Testis (tissue), 3 donors: Measurements from ENCODE around the gene RNF40. TPM values are rescaled to one million over a fixed set of nuclear protein-coding genes. Genes with fewer than 3 reads are reported as not detected.
"Not testable (repeated sequence)": the region's sequence is repeated elsewhere in the genome, so short reads cannot be mapped to it uniquely, and the experiment has no call there.

Experiments used
- DNase-seq: peaks from one replicate; pipeline ENCODE4 v3.0.0-alpha.2; 2019
- H3K27ac ChIP-seq, 2 donors: fragments of 200-600 bp; sonication (generic); one replicate each; pipeline ENCODE4 v1.5.1; 2019
- H3K27me3 ChIP-seq: fragments of 200-600 bp; sonication (generic); one replicate; pipeline ENCODE4 v1.5.1; 2019
- H3K36me3 ChIP-seq: fragments of 200-600 bp; sonication (generic); one replicate; pipeline ENCODE4 v1.5.1; 2017; ENCODE audit warnings: low read depth; ENCODE audit errors: missing control alignments
- H3K4me1 ChIP-seq: fragments of 200-600 bp; sonication (generic); one replicate; pipeline ENCODE4 v1.5.1; 2019
- H3K4me3 ChIP-seq, 2 donors: fragments of 200-600 bp; sonication (generic); one replicate each; pipeline ENCODE4 v1.5.1; 2017 to 2019
- H3K9me3 ChIP-seq: fragments of 200-600 bp; sonication (generic); one replicate; pipeline ENCODE4 v1.5.1; 2017
- POLR2A ChIP-seq: fragments of 450-650 bp; IDR thresholded peaks from one replicate; pipeline ENCODE4 v1.6.1; 2017; ENCODE audit warnings: antibody characterized with exemption, mild to moderate bottlenecking, moderate library complexity
- WGBS, 2 donors: methylation state at CpG; one replicate each; pipeline ENCODE4 v1.1.5; 2018; 5-methylcytosine and 5-hydroxymethylcytosine counted together
- intact Hi-C: fragments of 100-400 bp; cut with DNase I; formaldehyde crosslinking; loops from one replicate; pipeline ENCODE4 v1.15.1; 2023; ENCODE audit warnings: low total_unique reads
- polyA plus RNA-seq: library from polyadenylated mRNA; stranded (reverse); fragments of 350-450 nt; fragmentation: Illumina TruSeq; extraction: RNeasy Lipid Tissue Mini Kit (QIAGEN cat#74804); gene quantifications from one replicate; pipeline ENCODE4 v1.2.3, GENCODE V29; 2014; ENCODE audit warnings: low read depth, low replicate concordance; ENCODE audit not compliant: insufficient read depth
- total RNA-seq, 2 donors: library from RNA; depleted of rRNA; stranded (reverse); fragments of >200 nt; gene quantifications; one replicate each; pipeline ENCODE4 v1.2.3, GENCODE V29; 2016
- TF ChIP-seq, protein P1 (sequence below), 3 experiments: fragments of 450-650 bp in 2 of 3; fragments of 200-600 bp in 1 of 3; sonication (generic) in 1 of 3; IDR thresholded peaks; one replicate each; pipeline ENCODE4 v1.5.1; 2016 to 2019; ENCODE audit warnings: antibody characterized with exemption in 3 of 3, mild to moderate bottlenecking in 2 of 3, moderate library complexity in 1 of 3

RNF40 gene
- total and polyA plus RNA-seq, 3 donors from 2014 or later = 143 to 219 (median 162) TPM

DNA sequence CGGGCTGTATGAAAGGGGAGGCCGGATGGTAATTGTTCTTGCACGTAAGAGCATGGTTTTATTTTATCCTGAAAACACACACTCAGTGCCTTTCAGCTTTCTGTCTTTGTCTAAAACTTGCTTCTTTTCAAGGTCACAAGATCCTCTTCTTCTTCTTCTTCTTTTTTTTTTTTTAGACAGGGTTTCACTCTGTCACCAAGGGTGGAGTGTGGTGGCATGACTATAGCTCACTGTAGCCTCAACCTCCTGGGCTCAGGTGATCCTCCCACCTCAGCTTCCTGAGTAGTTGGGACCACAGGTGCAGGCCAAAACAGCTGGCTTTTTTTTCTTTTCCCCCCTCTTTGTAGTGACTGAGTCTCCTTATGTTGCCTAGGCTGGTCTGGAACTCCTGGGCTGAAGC is 40.8 kb downstream of the RNF40 start:
- peaks cover 4% of the 10 kb centered on the region for H3K4me1 ChIP-seq
- intact Hi-C loops = no loop called here
- WGBS, 2 donors = 32 to 67% methylated on average over 3 of the region's 3 CpGs
- H3K27me3 ChIP-seq = no peaks in the 10 kb centered on the region
- peak overlapping the region in 1 of 2 donors; percentile 45 for H3K27ac ChIP-seq
- H3K36me3 ChIP-seq = no peaks in the 10 kb centered on the region
- no peak overlapping the region for H3K4me3 ChIP-seq
- no peak for DNase-seq
- TF ChIP-seq POLR2A = no peak
- TF ChIP-seq, protein P1, sequence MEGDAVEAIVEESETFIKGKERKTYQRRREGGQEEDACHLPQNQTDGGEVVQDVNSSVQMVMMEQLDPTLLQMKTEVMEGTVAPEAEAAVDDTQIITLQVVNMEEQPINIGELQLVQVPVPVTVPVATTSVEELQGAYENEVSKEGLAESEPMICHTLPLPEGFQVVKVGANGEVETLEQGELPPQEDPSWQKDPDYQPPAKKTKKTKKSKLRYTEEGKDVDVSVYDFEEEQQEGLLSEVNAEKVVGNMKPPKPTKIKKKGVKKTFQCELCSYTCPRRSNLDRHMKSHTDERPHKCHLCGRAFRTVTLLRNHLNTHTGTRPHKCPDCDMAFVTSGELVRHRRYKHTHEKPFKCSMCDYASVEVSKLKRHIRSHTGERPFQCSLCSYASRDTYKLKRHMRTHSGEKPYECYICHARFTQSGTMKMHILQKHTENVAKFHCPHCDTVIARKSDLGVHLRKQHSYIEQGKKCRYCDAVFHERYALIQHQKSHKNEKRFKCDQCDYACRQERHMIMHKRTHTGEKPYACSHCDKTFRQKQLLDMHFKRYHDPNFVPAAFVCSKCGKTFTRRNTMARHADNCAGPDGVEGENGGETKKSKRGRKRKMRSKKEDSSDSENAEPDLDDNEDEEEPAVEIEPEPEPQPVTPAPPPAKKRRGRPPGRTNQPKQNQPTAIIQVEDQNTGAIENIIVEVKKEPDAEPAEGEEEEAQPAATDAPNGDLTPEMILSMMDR (IDR thresholded peaks at IDR 0.05) = no peak
- H3K9me3 ChIP-seq = no peaks in the 10 kb centered on the region

DNA sequence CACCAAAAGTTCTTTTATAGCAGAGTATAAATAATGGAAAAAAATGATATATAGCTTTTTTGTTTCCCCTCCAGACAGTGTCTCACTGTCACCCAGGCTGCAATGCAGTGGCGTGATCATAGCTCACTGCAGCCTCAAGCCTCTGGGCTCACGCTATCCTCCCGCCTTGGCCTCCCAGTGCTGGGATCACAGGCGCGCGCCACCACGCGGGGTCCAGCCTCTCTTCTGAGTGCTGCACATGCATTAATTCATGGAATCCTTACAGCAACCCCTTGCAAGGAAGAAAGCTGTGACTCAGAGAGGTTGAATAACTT is 42.9 kb downstream of the RNF40 start:
- H3K4me1 ChIP-seq = peaks cover 4% of the 10 kb centered on the region
- H3K27ac ChIP-seq = peak overlapping the region in 1 of 2 donors; percentile 84
- TF ChIP-seq POLR2A = no peak
- TF ChIP-seq, protein P1 (IDR thresholded peaks at IDR 0.05) = no peak
- H3K36me3 ChIP-seq = no peaks in the 10 kb centered on the region
- intact Hi-C loops = no loop called here
- peak overlapping the region; percentile 61 to 90 for H3K4me3 ChIP-seq
- no peaks in the 10 kb centered on the region for H3K27me3 ChIP-seq
- no peaks in the 10 kb centered on the region for H3K9me3 ChIP-seq
- 20 to 22% methylated on average over 8 of the region's 8 CpGs for WGBS, 2 donors
- no peak for DNase-seq

DNA sequence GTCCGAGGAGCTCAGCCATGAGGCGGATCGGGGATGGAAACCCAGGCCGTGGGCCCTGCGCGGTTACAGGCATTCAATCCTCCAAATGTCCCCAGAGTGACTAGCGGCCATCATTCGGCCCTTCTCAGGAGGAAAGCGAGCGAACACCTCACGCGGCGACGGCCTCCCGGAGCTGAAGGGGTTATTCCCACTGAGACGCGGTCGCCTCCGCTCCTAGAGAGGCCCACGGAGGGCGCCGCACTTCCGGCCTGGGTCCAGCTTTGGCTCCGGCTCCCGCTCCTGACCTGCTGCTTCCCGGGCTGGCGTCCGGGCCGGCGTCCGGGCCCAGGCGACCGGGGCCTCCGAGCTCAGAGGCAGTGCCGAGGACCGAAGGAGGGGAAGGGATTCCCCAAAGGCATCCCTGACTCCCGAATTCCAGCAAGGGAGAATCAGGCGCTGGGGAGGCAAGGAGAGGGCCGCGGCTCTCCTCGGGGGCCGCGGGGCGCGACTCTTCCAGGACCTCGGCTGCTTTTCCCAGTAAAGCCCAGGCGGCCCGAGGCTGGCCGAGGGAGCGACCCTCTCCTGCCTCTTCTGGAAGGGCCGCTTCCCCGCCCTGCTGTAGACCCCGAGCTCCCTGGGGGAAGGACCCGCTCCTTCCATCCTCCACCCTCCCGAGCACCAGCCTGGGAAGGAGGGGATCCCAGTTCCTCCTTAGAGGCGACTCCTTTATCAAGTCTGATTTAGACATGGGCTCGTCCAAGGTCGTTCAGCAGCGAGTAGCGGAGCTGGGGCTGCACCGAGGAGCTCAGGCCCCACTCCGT is 43.4 kb downstream of the RNF40 start:
- Histone ChIP-seq H3K36me3 (no peaks in the 10 kb centered on the region), H3K27me3 (no peaks in the 10 kb centered on the region), H3K27ac (peak overlapping the region; percentile 84 to 89), H3K4me1 (peaks cover 4% of the 10 kb centered on the region), H3K9me3 (no peaks in the 10 kb centered on the region), H3K4me3 (peak overlapping the region; percentile 61 to 90)
- peak; percentile 91 for DNase-seq
- TF ChIP-seq POLR2A = peak; percentile 52
- TF ChIP-seq, protein P1 (IDR thresholded peaks at IDR 0.05) = no peak
- 0 to 2% methylated on average over 19 to 54 of the region's 62 CpGs for WGBS, 2 donors
- intact Hi-C loops = no loop called here

DNA sequence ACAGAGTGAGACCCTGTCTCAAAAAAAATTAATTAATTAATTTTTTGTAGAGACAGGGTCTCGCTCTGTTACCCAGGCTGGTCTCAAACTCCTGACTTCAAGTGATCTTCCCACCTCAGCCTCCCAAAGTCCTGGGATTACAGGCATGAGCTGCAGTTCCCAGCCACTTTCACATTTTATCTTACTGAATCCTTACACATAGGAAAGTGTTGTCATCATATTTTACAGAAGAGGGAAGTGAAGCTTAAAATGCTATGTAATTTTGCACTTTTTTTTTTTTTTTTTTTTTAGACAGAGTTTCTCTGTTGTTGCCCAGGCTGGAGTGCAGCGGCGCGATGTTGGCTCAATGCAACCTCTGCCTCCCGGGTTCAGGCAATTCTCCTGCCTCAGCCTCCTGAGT is 46.0 kb downstream of the RNF40 start:
- TF ChIP-seq, protein P1 (IDR thresholded peaks at IDR 0.05) = no peak
- no peak for TF ChIP-seq POLR2A
- Histone ChIP-seq H3K4me3 (no peak overlapping the region), H3K36me3 (no peaks in the 10 kb centered on the region), H3K27me3 (no peaks in the 10 kb centered on the region), H3K9me3 (no peaks in the 10 kb centered on the region), H3K27ac (no peak overlapping the region), H3K4me1 (peaks cover 4% of the 10 kb centered on the region)
- intact Hi-C loops = no loop called here
- 92% methylated on average over 5 of the region's 5 CpGs for WGBS, 2 donors
- no peak for DNase-seq

DNA sequence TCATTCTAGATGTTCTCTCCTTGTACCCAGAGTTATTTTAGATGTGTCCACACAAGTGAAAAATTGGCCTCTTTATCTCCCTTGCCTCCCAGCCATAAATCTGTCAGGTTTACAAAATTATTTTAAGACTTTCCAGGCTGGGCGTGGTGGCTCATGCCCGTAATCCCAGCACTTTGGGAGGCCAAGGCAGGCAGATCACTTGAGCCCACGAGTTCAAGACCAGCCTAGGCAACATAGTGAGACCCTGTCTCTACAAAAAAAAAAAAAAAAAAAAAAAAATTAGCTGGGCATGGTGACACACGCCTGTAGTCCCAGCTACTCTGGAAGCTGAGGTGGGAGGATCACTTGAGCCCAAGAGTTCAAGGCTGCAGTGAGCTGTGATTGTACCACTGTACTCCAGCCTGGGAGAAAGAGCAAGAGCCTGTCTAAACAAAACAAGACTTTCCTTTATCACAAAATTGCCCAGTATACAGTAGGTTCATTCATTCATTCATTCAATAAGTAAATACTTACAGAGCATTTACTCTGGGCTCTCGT is 46.8 kb downstream of the RNF40 start:
- H3K9me3 ChIP-seq, H3K27ac ChIP-seq, H3K36me3 ChIP-seq, DNase-seq, intact Hi-C loops, H3K27me3 ChIP-seq, H3K4me3 ChIP-seq, H3K4me1 ChIP-seq: not testable (repeated sequence)
- WGBS, 2 donors = 52 to 87% methylated on average over 2 to 5 of the region's 5 CpGs

DNA sequence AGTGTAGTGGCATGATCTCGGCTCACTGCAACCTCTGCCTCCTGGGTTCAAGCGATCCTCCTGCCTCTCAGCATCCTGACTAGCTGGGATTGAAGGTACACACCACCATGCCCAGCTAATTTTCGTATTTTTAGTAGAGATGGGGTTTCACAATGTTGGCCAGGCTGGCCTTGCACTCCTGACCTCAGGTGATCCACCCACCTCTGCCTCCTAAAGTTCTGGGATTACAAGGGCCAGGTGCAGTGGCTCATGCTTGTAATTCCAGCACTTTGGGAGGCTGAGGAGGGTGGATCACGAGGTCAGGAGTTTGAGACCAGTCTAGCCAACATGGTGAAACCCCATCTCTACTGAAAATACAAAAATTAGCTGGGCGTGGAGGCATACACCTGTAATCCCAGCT is 47.6 kb downstream of the RNF40 start:
- H3K27me3 ChIP-seq, H3K4me3 ChIP-seq, H3K9me3 ChIP-seq, H3K4me1 ChIP-seq, intact Hi-C loops, H3K27ac ChIP-seq, H3K36me3 ChIP-seq, DNase-seq: not testable (repeated sequence)
- WGBS, 2 donors = 85 to 87% methylated on average over 5 of the region's 5 CpGs
